ENCODE data around the gene VKORC1L1. TPM values are rescaled to one million over a fixed set of nuclear protein-coding genes. Genes with fewer than 3 reads are reported as not detected.
"Not testable (repeated sequence)": the region's sequence is repeated elsewhere in the genome, so short reads cannot be mapped to it uniquely, and the experiment has no call there.

The VKORC1L1 gene
- polyA plus RNA-seq, 1 experiment, result 21.3 TPM

DNA sequence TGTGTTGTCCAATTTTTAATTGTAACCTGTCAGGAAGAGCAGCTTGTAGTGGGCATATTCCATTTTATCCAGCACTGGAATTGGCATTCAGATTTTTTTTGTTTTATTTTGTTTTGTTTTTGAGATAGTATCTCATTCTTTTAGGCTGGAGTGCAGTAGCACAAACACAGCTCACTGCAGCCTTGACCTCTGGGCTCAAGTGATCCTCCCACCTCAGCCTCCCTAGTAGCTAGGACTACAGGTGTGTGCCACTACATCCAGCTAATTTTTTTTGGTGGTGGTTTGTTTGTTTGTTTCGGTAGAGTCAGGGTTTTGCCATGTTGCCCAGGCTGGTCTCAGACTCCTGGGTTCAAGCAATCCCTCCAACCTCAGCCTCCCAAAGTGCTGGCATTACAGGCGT, 64.4 kb downstream of the VKORC1L1 start:
- no peaks in the 10 kb centered on the region for H3K27me3 ChIP-seq (ENCODE audit: control insufficient read depth, insufficient read depth, low read length)
- DNase-seq (ENCODE audit: low read depth, low spot score), result no peak
- CTCF ChIA-PET, result no interaction called here
- POLR2A ChIA-PET, result no interaction called here
- no peak overlapping the region for H3K27ac ChIP-seq (ENCODE audit: low read depth, low read length)
- H3K4me3 ChIP-seq (ENCODE audit: low read depth, low read length), result no peak overlapping the region
- TF ChIP-seq, protein P1, sequence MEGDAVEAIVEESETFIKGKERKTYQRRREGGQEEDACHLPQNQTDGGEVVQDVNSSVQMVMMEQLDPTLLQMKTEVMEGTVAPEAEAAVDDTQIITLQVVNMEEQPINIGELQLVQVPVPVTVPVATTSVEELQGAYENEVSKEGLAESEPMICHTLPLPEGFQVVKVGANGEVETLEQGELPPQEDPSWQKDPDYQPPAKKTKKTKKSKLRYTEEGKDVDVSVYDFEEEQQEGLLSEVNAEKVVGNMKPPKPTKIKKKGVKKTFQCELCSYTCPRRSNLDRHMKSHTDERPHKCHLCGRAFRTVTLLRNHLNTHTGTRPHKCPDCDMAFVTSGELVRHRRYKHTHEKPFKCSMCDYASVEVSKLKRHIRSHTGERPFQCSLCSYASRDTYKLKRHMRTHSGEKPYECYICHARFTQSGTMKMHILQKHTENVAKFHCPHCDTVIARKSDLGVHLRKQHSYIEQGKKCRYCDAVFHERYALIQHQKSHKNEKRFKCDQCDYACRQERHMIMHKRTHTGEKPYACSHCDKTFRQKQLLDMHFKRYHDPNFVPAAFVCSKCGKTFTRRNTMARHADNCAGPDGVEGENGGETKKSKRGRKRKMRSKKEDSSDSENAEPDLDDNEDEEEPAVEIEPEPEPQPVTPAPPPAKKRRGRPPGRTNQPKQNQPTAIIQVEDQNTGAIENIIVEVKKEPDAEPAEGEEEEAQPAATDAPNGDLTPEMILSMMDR (IDR thresholded peaks at IDR 0.05; ENCODE audit: low read depth, low read length), result no peak
- no peaks in the 10 kb centered on the region; the same call in 1 of the 2 replicates for H3K9me3 ChIP-seq (ENCODE audit: control insufficient read depth, insufficient read depth, low read length)

DNA sequence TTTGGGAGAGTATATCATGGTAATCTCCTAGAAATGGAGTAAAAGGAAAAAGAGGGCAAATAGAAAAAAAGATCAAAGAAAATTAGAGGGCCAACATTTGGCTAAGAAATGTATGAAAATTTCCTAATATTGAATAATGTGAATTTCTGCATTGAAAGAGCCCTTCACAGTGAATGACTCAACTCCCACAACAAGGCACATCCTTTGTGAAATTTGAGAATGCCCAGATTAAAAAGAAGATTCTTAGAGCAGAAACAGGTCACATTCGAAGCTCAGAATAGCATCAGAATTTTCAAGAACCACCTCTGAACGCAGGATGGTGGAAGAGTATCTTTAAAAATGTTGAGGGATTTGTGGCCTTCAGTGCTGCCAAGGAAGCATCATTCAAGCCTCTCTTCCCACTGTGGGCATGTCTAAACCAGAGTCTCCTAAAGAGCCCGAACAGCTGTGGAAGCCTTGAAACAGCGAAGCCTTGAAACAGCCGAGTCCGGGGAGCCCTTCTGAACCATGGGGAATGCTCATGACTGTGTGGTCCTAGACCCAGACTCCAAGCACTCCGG, 65.5 kb downstream of the VKORC1L1 start:
- POLR2A ChIA-PET, result no interaction called here
- no peak for DNase-seq (ENCODE audit: low read depth, low spot score)

DNA sequence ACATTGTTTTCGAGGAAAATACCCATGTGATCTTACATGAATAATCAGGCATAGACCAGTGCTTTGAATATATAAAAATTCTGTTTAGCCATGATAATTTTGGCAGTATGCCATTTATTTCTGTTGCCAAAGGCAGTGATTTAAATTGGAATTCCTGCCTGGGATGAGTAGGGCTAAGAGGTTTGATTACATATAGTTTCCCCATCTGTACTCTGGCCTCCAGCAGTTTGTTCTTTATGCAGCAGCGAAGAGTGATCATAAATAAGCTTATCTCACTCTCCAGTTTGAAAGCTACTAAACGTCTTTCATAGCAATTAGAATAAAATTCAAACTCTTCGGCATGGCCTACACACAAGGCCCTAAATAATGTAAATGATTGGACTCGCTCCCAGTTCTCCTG, 72.9 kb downstream of the VKORC1L1 start:
- DNase-seq (ENCODE audit: low read depth, low spot score); H3K4me3 ChIP-seq (ENCODE audit: low read depth, low read length); CTCF ChIA-PET; H3K27me3 ChIP-seq (ENCODE audit: control insufficient read depth, insufficient read depth, low read length); H3K27ac ChIP-seq (ENCODE audit: low read depth, low read length); POLR2A ChIA-PET; H3K9me3 ChIP-seq (ENCODE audit: control insufficient read depth, insufficient read depth, low read length): not testable (repeated sequence)

More for the DNA sequence above, 65.5 kb downstream of the VKORC1L1 start:
- Histone ChIP-seq H3K27me3 (ENCODE audit: control insufficient read depth, insufficient read depth, low read length) (no peaks in the 10 kb centered on the region), H3K9me3 (ENCODE audit: control insufficient read depth, insufficient read depth, low read length) (no peaks in the 10 kb centered on the region; the same call in 1 of the 2 replicates), H3K27ac (ENCODE audit: low read depth, low read length) (no peak overlapping the region), H3K4me3 (ENCODE audit: low read depth, low read length) (no peak overlapping the region)
- TF ChIP-seq, protein P1 (IDR thresholded peaks at IDR 0.05; ENCODE audit: low read depth, low read length), result no peak
- CTCF ChIA-PET, result no interaction called here

DNA sequence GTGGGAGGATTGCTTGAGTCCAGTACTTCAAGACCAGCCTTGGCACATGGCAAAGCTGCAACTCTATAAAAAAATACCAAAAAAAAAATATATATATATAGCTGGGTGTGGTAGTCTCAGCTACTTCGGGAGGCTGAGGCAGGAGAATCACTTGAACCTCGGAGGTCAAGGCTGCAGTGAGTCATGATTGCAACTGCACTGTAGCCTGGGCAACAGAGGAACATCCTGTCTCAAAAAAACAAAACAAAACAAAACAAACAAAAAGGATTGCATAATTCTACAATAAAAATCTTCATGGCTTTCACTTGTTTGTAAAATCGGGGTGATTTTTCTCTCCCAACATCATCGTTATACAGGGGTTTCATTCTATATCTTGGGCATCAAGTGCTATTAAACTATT, 74.0 kb downstream of the VKORC1L1 start:
- no peak overlapping the region for H3K27ac ChIP-seq (ENCODE audit: low read depth, low read length)
- ChIA-PET POLR2A (no interaction called here), CTCF (no interaction called here)
- no peak for DNase-seq (ENCODE audit: low read depth, low spot score)
- H3K27me3 ChIP-seq (ENCODE audit: control insufficient read depth, insufficient read depth, low read length), result no peaks in the 10 kb centered on the region
- TF ChIP-seq, protein P1 (IDR thresholded peaks at IDR 0.05; ENCODE audit: low read depth, low read length), result no peak
- H3K4me3 ChIP-seq (ENCODE audit: low read depth, low read length), result no peak overlapping the region
- H3K9me3 ChIP-seq (ENCODE audit: control insufficient read depth, insufficient read depth, low read length), result no peaks in the 10 kb centered on the region

DNA sequence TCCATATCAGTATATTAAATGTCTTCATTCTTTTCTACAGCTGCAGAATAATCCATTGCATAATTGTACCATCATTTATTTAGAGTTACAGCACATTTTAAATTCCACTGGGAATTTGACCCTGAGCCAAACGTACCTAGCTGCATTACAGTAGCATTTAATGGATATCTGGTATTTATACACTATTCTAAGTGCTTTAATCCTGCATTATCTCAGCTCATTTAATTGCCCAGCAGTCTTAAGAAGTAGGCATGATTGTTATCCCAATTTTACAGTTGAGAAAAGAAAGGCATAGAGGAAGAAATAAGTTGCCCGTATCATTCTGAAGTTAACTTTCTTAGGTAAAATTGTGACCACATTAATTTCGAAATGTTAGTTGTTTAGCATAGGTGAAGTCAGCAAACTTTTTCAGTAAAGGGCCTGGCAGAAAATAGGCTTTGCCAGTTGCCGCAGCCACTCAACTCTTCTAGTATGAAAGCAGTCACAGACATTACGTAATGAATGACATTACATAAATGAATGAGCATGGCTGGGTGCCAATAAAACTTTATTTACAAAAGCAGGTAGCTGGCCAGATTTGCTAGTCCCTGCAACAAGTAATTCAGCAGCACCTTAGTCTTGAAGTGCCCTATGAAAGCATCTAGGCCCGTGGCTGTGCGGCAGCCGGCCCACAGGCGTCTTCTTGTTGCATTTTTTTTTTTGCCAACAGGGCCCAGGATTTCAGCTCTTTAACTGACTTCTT, 79.1 kb downstream of the VKORC1L1 start:
- no peak for DNase-seq (ENCODE audit: low read depth, low spot score)
- H3K27ac ChIP-seq (ENCODE audit: low read depth, low read length), result no peak overlapping the region
- ChIA-PET POLR2A (no interaction called here), CTCF (interaction anchor here (0.6 to 1.4 kb wide), 2 partner anchors 62 to 148 kb away, joined by 3 to 4 read pairs; no protein-coding TSS in a partner anchor)
- no peaks in the 10 kb centered on the region for H3K27me3 ChIP-seq (ENCODE audit: control insufficient read depth, insufficient read depth, low read length)
- no peaks in the 10 kb centered on the region for H3K9me3 ChIP-seq (ENCODE audit: control insufficient read depth, insufficient read depth, low read length)
- H3K4me3 ChIP-seq (ENCODE audit: low read depth, low read length), result no peak overlapping the region
- TF ChIP-seq, protein P1 (IDR thresholded peaks at IDR 0.05; ENCODE audit: low read depth, low read length), result no peak

All from AG04450 (cell line).